OCI-LY1 (cell line): ENCODE results near the gene WDR17.

Experiments
- CTCF ChIP-seq: fragments of 200-600 bp; sonication (generic), shearing (Covaris generic); IDR thresholded peaks from 2 replicates; pipeline ENCODE4 v1.5.1; 2017; ENCODE audit warnings: mild to moderate bottlenecking, antibody characterized with exemption, low read length, moderate library complexity, mixed read lengths
- EZH2 ChIP-seq: fragments of 200-600 bp; sonication (generic), shearing (Covaris generic); IDR thresholded peaks from 2 replicates; pipeline ENCODE4 v1.8.0; 2017; ENCODE audit warnings: borderline replicate concordance, mixed run types, mild to moderate bottlenecking, antibody characterized with exemption, low read length, moderate library complexity, mixed read lengths

GRCh38 chr4:176034499-176034898, 31.1 kb upstream of the WDR17 start:
- peak; percentile 56 for TF ChIP-seq CTCF
- no peak for TF ChIP-seq EZH2
